Sigmoid colon (tissue), 4 donors: Measurements from ENCODE around the gene ACTRT1.

Experiments
- EP300 ChIP-seq, 4 donors: sonication (generic); formaldehyde crosslinking; IDR thresholded peaks; one replicate each; pipeline ENCODE4 v1.6.1; 2017; ENCODE audit warnings: antibody characterized with exemption in 4 of 4
- POLR2A ChIP-seq, 2 donors: fragments of 450-650 bp; IDR thresholded peaks; one replicate each; pipeline ENCODE4 v1.6.1; 2016; ENCODE audit warnings: antibody characterized with exemption in 2 of 2, mild to moderate bottlenecking in 2 of 2, moderate library complexity in 2 of 2
- POLR2AphosphoS5 ChIP-seq, 4 donors: sonication (generic); formaldehyde crosslinking; IDR thresholded peaks; one replicate each; pipeline ENCODE4 v1.6.1; 2017; ENCODE audit warnings: antibody characterized with exemption in 4 of 4
- TF ChIP-seq, protein P1 (sequence below), 4 experiments: fragments of 450-650 bp in 3 of 4; fragments of 200-600 bp in 1 of 4; IDR thresholded peaks; one replicate each; pipeline ENCODE4 v1.5.1; 2016 to 2019; ENCODE audit warnings: antibody characterized with exemption in 4 of 4, mild to moderate bottlenecking in 3 of 4, moderate library complexity in 2 of 4

DNA sequence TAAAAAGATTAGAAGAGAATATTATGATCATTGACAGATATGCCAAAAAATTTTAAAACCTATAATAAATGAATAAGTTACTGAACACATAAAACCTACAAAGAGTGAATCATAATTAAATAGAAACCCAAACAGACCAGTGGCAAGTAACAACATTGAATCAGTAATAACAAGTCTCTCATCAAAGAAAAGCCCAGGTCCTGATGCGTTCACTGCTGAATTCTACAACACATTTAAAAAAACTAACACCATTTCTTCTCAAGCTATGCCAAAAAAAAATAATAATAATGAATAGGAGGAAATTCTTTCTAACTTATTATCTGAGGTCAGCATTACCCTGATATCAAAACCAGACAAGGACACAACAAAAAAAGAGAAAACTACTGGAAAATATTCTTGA, 30.6 kb downstream of the ACTRT1 start:
- TF ChIP-seq, protein P1, sequence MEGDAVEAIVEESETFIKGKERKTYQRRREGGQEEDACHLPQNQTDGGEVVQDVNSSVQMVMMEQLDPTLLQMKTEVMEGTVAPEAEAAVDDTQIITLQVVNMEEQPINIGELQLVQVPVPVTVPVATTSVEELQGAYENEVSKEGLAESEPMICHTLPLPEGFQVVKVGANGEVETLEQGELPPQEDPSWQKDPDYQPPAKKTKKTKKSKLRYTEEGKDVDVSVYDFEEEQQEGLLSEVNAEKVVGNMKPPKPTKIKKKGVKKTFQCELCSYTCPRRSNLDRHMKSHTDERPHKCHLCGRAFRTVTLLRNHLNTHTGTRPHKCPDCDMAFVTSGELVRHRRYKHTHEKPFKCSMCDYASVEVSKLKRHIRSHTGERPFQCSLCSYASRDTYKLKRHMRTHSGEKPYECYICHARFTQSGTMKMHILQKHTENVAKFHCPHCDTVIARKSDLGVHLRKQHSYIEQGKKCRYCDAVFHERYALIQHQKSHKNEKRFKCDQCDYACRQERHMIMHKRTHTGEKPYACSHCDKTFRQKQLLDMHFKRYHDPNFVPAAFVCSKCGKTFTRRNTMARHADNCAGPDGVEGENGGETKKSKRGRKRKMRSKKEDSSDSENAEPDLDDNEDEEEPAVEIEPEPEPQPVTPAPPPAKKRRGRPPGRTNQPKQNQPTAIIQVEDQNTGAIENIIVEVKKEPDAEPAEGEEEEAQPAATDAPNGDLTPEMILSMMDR (IDR thresholded peaks at IDR 0.05), result no peak
- no peak for TF ChIP-seq POLR2AphosphoS5 (IDR thresholded peaks at IDR 0.05)
- no peak for TF ChIP-seq POLR2A (IDR thresholded peaks at IDR 0.05)
- no peak for TF ChIP-seq EP300 (IDR thresholded peaks at IDR 0.05)
